Cerebellar cortex (tissue), 1 donor: ENCODE measurements around the gene SLC25A20.

ENCODE experiments used
- DNase-seq: peaks from one replicate; pipeline ENCODE4 v3.0.0-alpha.2; 2015; ENCODE audit warnings: low spot score

SLC25A20 gene

GRCh38 chr3:48897460-48898376, 964 bp downstream of the SLC25A20 start:
- DNase-seq: no peak

- no peak for DNase-seq
Measured at GRCh38 chr3:48896936-48897335, 1.7 kb downstream of the SLC25A20 start.

GRCh38 chr3:48894516-48894915, 4.2 kb downstream of the SLC25A20 start:
- no peak for DNase-seq

GRCh38 chr3:48891606-48892005, 7.1 kb downstream of the SLC25A20 start:
- DNase-seq: no peak

GRCh38 chr3:48885753-48886152, 12.9 kb downstream of the SLC25A20 start:
- no peak for DNase-seq

- no peak for DNase-seq
Measured at GRCh38 chr3:48881652-48882114, 17.0 kb downstream of the SLC25A20 start.

- no peak for DNase-seq
Measured at GRCh38 chr3:48881006-48881405, 17.7 kb downstream of the SLC25A20 start.

GRCh38 chr3:48879994-48880377, 18.7 kb downstream of the SLC25A20 start:
- DNase-seq: no peak

GRCh38 chr3:48879307-48879993, 19.2 kb downstream of the SLC25A20 start:
- no peak for DNase-seq

GRCh38 chr3:48877671-48878070, 21.0 kb downstream of the SLC25A20 start:
- no peak for DNase-seq

GRCh38 chr3:48863122-48863521, 35.6 kb downstream of the SLC25A20 start:
- no peak for DNase-seq

GRCh38 chr3:48859206-48859605, 39.5 kb downstream of the SLC25A20 start:
- no peak for DNase-seq

- no peak for DNase-seq
Measured at GRCh38 chr3:48858709-48859108, 40.0 kb downstream of the SLC25A20 start.

- no peak for DNase-seq
Measured at GRCh38 chr3:48857641-48858040, 41.0 kb downstream of the SLC25A20 start.

- DNase-seq: peak; percentile 9
Measured at GRCh38 chr3:48856469-48856868, 42.2 kb downstream of the SLC25A20 start.

- peak; percentile 14 for DNase-seq
Measured at GRCh38 chr3:48855681-48856447, 42.8 kb downstream of the SLC25A20 start.

GRCh38 chr3:48852151-48852550, 46.5 kb downstream of the SLC25A20 start:
- no peak for DNase-seq

- DNase-seq: no peak
Measured at GRCh38 chr3:48851407-48851806, 47.3 kb downstream of the SLC25A20 start.

- no peak for DNase-seq
Measured at GRCh38 chr3:48848816-48849515, 49.7 kb downstream of the SLC25A20 start.

- DNase-seq: peak; percentile 90
Measured at GRCh38 chr3:48847504-48848423, 50.9 kb downstream of the SLC25A20 start, which contains the start of gene PRKAR2A. Gene PRKAR2A, minus strand, starts transcription at chr3:48847874. Its CDS starts 278 bp downstream, at chr3:48847596.
